ENCODE measurements around the gene YBEY.

DNA sequence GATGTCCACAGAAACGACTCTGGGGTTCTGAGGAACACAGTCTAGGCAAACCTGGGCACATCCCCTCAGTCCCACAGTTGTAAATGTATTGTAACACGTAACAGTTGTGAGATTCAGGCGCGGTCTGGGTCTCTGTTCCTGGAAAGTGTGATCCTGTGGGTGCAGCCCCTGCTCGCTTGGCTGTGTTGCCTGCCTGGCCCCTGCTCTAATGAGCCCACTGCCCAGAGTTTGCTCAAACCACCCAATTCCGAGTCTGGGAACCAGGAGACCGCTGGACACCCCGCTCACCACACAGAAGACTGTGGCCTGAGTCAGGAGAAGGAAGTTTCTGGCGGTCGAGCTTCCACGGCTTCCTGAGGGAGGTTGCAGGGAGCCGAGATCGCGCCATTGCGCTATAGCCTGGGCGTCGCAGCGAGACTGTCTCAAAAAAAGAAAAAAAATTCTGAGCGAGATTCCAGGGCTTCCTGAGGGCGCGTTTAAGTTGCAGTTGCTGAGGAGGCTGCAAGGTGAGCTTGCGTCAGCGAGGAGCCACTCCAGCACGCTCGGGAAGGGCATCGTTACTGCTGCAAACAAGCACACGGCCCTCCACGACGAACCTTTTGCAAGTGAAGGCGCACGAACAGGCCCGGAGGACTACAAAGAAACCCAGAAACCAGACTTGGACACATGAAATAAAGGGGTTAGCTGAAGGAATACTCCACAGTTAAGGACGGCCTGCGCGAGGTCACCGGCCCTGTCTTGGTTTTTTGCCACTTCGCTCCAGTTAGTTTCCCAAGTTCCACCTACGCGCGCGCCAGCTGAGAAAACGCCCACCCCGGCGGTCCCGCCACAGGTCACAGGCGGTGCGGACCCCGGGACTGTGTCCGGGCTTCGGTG, 36.4 kb downstream of the YBEY start:
- TF ChIP-seq EZH2 (IDR thresholded peaks at IDR 0.05; ENCODE audit: borderline replicate concordance, low read depth, low read length, poor library complexity, severe bottlenecking) (no peak), CTCF (conservative IDR thresholded peaks at IDR 0.05; ENCODE audit: low read depth, low read length) (no peak)
